ENCODE data around the gene RRAGD.

RRAGD gene

DNA sequence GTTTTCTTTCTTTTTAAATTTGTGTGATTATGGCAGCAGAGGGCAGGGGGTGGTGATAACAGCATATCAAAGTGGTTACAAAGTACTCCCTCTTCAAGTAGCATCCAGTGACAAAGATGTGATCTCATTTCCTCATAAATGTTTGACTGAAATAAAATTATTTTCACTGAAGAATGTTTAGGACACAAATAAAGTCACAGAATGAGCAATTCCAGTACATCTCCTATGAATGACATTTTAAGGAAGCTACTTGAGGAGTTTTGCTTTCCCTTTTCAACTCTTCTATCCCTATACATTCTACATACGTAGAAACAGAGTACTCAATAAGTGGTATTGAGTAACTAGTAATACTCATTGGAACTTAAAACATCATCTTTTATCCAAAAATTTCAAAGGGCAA lies 83.1 kb downstream of the RRAGD start:
- DNase-seq: no peak

- DNase-seq: no peak
Measured at GRCh38 chr6:89324304-89324703, 87.8 kb downstream of the RRAGD start.

- no peak for DNase-seq
Measured at GRCh38 chr6:89323511-89323971, 88.5 kb downstream of the RRAGD start.

GRCh38 chr6:89321131-89321970 lies 90.7 kb downstream of the RRAGD start:
- no peak for DNase-seq

DNA sequence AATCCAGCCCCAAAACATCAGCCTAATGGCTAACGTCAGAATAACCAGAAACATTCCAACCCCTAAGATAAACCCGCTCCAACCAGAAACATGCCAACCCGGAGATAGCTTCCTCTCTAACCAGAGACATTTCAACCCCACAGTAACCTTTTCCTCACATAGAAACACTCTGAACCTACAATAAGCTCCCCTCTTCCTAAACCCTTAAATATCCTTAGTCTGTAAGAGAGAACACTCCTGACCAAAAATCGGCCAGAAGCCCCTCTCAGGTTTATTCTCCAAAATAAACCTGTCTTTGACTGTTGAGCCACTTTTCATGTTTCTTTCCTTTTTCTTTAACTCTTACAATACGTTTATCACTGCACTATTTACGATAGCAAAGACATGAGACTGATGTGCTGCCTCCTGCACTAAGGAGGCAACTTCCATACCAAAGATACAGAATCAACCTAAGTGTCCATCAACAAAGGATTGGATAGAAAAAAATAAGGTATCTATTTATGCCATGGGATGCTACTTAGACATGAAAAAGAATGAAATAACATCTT lies 92.0 kb downstream of the RRAGD start:
- DNase-seq: no peak

DNA sequence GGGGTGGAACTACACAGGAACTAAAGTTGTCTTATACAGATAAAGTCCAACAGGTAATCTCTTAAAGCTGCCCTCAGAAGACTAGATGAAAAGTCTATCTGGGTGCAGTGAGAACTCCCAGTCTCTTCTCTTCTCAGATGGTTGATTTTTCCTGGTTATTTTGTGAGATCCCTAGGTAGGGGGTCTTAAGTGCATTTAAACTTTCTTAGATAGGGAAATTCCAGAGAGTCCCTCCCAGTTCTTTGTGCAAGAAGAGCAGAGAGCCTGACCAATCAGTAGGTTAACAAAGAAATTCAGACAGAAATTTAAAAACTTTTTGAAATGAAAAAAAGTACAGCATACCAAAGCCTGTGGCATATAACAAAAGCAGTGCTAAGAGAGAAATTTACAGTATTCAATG lies 95.0 kb downstream of the RRAGD start:
- DNase-seq: no peak

DNA sequence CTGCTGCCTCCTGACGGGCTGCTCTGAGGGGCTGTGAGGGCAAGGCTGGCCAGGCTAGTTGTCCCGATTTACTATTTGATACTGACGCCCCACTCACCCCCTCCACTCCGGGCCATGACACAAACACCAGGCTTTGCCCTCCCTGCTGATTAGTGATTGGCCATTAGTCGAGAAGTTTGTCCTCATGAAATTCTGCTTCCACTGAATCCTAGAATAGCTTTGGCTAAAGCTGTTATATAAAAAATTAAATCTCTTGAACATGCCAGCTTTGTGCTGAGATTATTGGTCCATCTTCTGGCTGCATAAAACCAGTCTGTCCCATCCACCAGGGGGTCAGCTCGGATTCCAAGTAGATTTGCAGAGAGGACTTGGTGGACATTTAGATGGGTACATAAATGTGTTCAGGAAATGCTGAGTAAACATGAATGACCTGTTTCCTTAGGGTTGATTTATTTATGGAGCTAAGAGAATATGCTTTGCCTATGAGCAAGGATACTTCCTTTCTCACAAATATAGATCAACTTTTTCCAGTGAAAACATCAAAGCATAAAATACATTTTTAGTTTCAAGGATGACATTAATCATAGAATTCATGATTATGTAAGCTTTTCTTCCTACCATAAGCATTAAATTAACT lies 96.7 kb downstream of the RRAGD start, which contains the start of gene GABRR2:
TSS of gene GABRR2 (minus strand) at position 51 of the 637 bp plus-strand sequence. CDS start 134 bp downstream, outside the sequence.
- DNase-seq: no peak

DNA sequence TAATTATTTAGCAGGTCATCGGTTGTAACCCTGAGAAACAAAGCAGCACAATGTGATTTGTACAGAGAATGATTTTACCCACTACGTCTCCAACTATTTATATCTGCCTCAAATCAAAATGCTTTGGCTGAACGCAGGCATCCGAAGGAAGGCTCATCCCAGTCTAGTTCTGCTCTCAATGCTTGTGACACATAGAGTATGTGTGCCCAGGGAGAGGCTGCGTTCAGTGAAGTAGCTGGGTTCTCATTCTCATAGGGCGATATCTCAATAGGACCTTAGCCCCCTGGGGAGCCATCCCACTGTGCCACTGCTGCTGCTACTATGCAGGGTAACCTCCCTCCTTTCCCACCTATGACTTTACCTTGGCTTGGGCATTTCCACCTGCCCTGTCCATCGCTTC lies 97.4 kb downstream of the RRAGD start:
- no peak for DNase-seq
